Neural progenitor cell (in vitro differentiated cells): Measurements from ENCODE around the gene SLC25A1.

Source experiments
- CTCF ChIP-seq: fragments of 200-600 bp; sonication (generic); IDR thresholded peaks from 2 replicates; pipeline ENCODE4 v1.5.1; 2017; ENCODE audit warnings: antibody characterized with exemption, mild to moderate bottlenecking
- EZH2 ChIP-seq: fragments of 200-600 bp; sonication (generic); IDR thresholded peaks from 2 replicates; pipeline ENCODE4 v1.6.1; 2017; ENCODE audit warnings: antibody characterized with exemption, mild to moderate bottlenecking, moderate library complexity

- TF ChIP-seq EZH2 (no peak), CTCF (no peak)
Measured at GRCh38 chr22:19164425-19164824, 14.1 kb downstream of the SLC25A1 start.
